Right ventricle myocardium superior (tissue), 1 donor: ENCODE results near the gene BMP10. TPM values are rescaled to one million over a fixed set of nuclear protein-coding genes. Genes with fewer than 3 reads are reported as not detected.
"Not testable (repeated sequence)": the region's sequence is repeated elsewhere in the genome, so short reads cannot be mapped to it uniquely, and the experiment has no call there.

ENCODE experiments used
- ATAC-seq: fragments of 200-7000 bp; cut with Tn5 transposase; one replicate; pipeline ENCODE4 v1.9.1; 2020; ENCODE audit warnings: mild to moderate bottlenecking; ENCODE audit not compliant: poor library complexity
- DNase-seq: peaks from one replicate; pipeline ENCODE4 v3.0.0-alpha.2; 2020
- intact Hi-C: fragments of 100-400 bp; cut with DNase I; formaldehyde crosslinking; loops from one replicate; pipeline ENCODE4 v1.11.2; 2022
- total RNA-seq: library from RNA; stranded (reverse); fragmentation: NEBNext Ultra II Directional; extraction: Animal tissue kit (Norgen Biotek cat#: 25700); gene quantifications from one replicate; pipeline ENCODE4 v1.2.1, GENCODE V29; 2021
- donor health status: DM: no; HTN: yes; CAD: no; lungs with severe emphysema.

Gene BMP10
- total RNA-seq, 1 donor from 2014 or later, result not detected

- intact Hi-C loops, result no loop called here
- ATAC-seq (no peak), DNase-seq (no peak)
Observed at GRCh38 chr2:68901561-68901960, 30.4 kb upstream of the BMP10 start.

- DNase-seq (no peak), ATAC-seq (no peak)
- intact Hi-C loops, result no loop called here
Observed at GRCh38 chr2:68901199-68901514, 30.0 kb upstream of the BMP10 start.

- intact Hi-C loops, result no loop called here
- ATAC-seq (no peak), DNase-seq (no peak)
Observed at GRCh38 chr2:68900496-68901198, 29.4 kb upstream of the BMP10 start.

GRCh38 chr2:68895981-68896380 lies 24.8 kb upstream of the BMP10 start:
- DNase-seq, intact Hi-C loops, ATAC-seq: not testable (repeated sequence)

- ATAC-seq, result no peak
- no peak for DNase-seq
- intact Hi-C loops, result no loop called here
Observed at GRCh38 chr2:68889500-68889899, 18.3 kb upstream of the BMP10 start.

GRCh38 chr2:68889021-68889420 lies 17.8 kb upstream of the BMP10 start:
- ATAC-seq (no peak), DNase-seq (no peak)
- intact Hi-C loops, result no loop called here

- no peak for DNase-seq
- intact Hi-C loops, result no loop called here
- ATAC-seq, result no peak
Observed at GRCh38 chr2:68888038-68888704, 17.0 kb upstream of the BMP10 start.

- no peak for ATAC-seq
- DNase-seq, result no peak
- intact Hi-C loops, result no loop called here
Observed at GRCh38 chr2:68885811-68886075, 14.5 kb upstream of the BMP10 start.

GRCh38 chr2:68885074-68885810 lies 14.0 kb upstream of the BMP10 start:
- ATAC-seq (no peak), DNase-seq (no peak)
- intact Hi-C loops, result no loop called here

- intact Hi-C loops, result no loop called here
- ATAC-seq, result no peak
- DNase-seq, result no peak
Observed at GRCh38 chr2:68880213-68880612, 9.0 kb upstream of the BMP10 start.

- intact Hi-C loops, result no loop called here
- no peak for ATAC-seq
- DNase-seq, result no peak
Observed at GRCh38 chr2:68879296-68879695, 8.1 kb upstream of the BMP10 start.

- DNase-seq, result no peak
- intact Hi-C loops, result no loop called here
- ATAC-seq, result no peak
Observed at GRCh38 chr2:68878753-68879152, 7.6 kb upstream of the BMP10 start.

- intact Hi-C loops, result no loop called here
- no peak for ATAC-seq
- no peak for DNase-seq
Observed at GRCh38 chr2:68878071-68878711, 7.0 kb upstream of the BMP10 start.

- DNase-seq, result peak; percentile 78
- intact Hi-C loops, result no loop called here
- ATAC-seq, result peak; percentile 98
Observed at GRCh38 chr2:68877079-68877772, 6.0 kb upstream of the BMP10 start.

- intact Hi-C loops, result no loop called here
- no peak for ATAC-seq
- DNase-seq, result no peak
Observed at GRCh38 chr2:68870215-68870614, 982 bp downstream of the BMP10 start.

- intact Hi-C loops, result no loop called here
- ATAC-seq, result no peak
Observed at GRCh38 chr2:68865108-68865507, 6.1 kb downstream of the BMP10 start.

GRCh38 chr2:68863996-68864395 lies 7.2 kb downstream of the BMP10 start:
- intact Hi-C loops, result no loop called here
- ATAC-seq (no peak), DNase-seq (no peak)

More at GRCh38 chr2:68865108-68865507, 6.1 kb downstream of the BMP10 start:
- no peak for DNase-seq

- ATAC-seq (peak; percentile 84), DNase-seq (no peak)
- intact Hi-C loops, result no loop called here
Observed at GRCh38 chr2:68862889-68863288, 8.3 kb downstream of the BMP10 start.

- intact Hi-C loops, result no loop called here
- DNase-seq, result no peak
- ATAC-seq, result no peak
Observed at GRCh38 chr2:68861330-68861729, 9.9 kb downstream of the BMP10 start.
